ENCODE measurements around the gene TRAIP.
"Not testable (repeated sequence)": the region's sequence is repeated elsewhere in the genome, so short reads cannot be mapped to it uniquely, and the experiment has no call there.

TRAIP gene

GRCh38 chr3:49823131-49823530 is 33.2 kb downstream of the TRAIP start:
- DNase-seq (ENCODE audit: low read depth): not testable (repeated sequence)

GRCh38 chr3:49813497-49814174 is 42.7 kb downstream of the TRAIP start, which contains the start of gene UBA7:
Gene UBA7, minus strand, starts transcription at chr3:49813953. Its CDS starts 166 bp downstream, at chr3:49813787.
- peak; percentile 58 for DNase-seq (ENCODE audit: low read depth)

- DNase-seq (ENCODE audit: low read depth): no peak
Observed at GRCh38 chr3:49812916-49813496, 43.4 kb downstream of the TRAIP start.

- no peak for DNase-seq (ENCODE audit: low read depth)
Observed at GRCh38 chr3:49807431-49808114, 48.8 kb downstream of the TRAIP start.

- DNase-seq (ENCODE audit: low read depth): no peak
Observed at GRCh38 chr3:49806850-49807249, 49.5 kb downstream of the TRAIP start.

- DNase-seq (ENCODE audit: low read depth): no peak
Observed at GRCh38 chr3:49805897-49806701, 50.3 kb downstream of the TRAIP start.

- peak; percentile 98 for DNase-seq (ENCODE audit: low read depth)
Observed at GRCh38 chr3:49805367-49805782, 51.0 kb downstream of the TRAIP start.

GRCh38 chr3:49804141-49805041 is 52.0 kb downstream of the TRAIP start:
- no peak for DNase-seq (ENCODE audit: low read depth)

- DNase-seq (ENCODE audit: low read depth): peak; percentile 58
Observed at GRCh38 chr3:49803465-49804140, 52.8 kb downstream of the TRAIP start.

- peak; percentile 78 for DNase-seq (ENCODE audit: low read depth)
Observed at GRCh38 chr3:49802719-49803464, 53.5 kb downstream of the TRAIP start, which contains the start of gene INKA1. Gene INKA1, plus strand, starts transcription at chr3:49803261. Its CDS starts 132 bp downstream, at chr3:49803393.

- DNase-seq (ENCODE audit: low read depth): no peak
Observed at GRCh38 chr3:49801160-49801559, 55.2 kb downstream of the TRAIP start.

- DNase-seq (ENCODE audit: low read depth): peak; percentile 83
Observed at GRCh38 chr3:49799761-49800160, 56.6 kb downstream of the TRAIP start, which contains the start of gene CDHR4. Gene CDHR4, minus strand, starts transcription at chr3:49799873. Its CDS starts 61 bp downstream, at chr3:49799812.

- no peak for DNase-seq (ENCODE audit: low read depth)
Observed at GRCh38 chr3:49799105-49799504, 57.3 kb downstream of the TRAIP start.

GRCh38 chr3:49794926-49795905 is 61.1 kb downstream of the TRAIP start:
- no peak for DNase-seq (ENCODE audit: low read depth)

- DNase-seq (ENCODE audit: low read depth): no peak
Observed at GRCh38 chr3:49794431-49794830, 61.9 kb downstream of the TRAIP start.

GRCh38 chr3:49793486-49794085 is 62.8 kb downstream of the TRAIP start:
- DNase-seq (ENCODE audit: low read depth): no peak

GRCh38 chr3:49792371-49793150 is 63.8 kb downstream of the TRAIP start:
- DNase-seq (ENCODE audit: low read depth): no peak
